ENCODE measurements around the gene SLCO3A1. TPM values are rescaled to one million over a fixed set of nuclear protein-coding genes. Genes with fewer than 3 reads are reported as not detected.

The SLCO3A1 gene
- total and polyA plus RNA-seq, 2 of the 8 experiments (the other 6 are each of a cell fraction or from before 2014, with no cell fraction given): 15.1 to 20.4 TPM

DNA sequence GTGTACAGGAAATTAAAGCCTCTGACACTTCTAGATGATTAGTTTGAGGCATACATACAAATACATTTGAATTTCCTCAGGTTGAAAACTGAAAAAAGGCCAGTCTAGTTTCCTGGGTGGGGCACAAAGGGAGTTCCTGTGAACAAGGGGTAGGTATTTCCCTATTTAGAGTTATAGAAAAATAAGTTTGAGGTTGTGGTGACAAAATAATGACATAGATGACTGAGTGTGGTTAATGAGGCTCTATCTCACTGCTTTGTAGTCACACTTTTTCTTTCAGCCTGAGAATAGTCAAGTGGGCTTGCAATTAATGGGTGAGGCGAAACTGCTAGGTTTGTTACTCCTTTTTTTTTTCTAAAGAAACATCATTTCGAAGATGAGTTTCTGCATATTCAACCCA, 4.3 kb downstream of the SLCO3A1 start:
- Histone ChIP-seq H3K56ac (replicated peaks; ENCODE audit: insufficient read length, low read depth, low read length) (no peak overlapping the region), H3K9ac (replicated peaks in 1 of 4; ENCODE audit: extremely low read depth in 1 of 4, low read depth in 3 of 4, low read length in 3 of 4) (no peak overlapping the region), H3K23ac (ENCODE audit: insufficient read length) (no peak overlapping the region), H3K79me2 (ENCODE audit: control insufficient read depth in 1 of 2, insufficient read depth in 2 of 2, low read length in 2 of 2) (peaks cover 0 to 34% of the 10 kb centered on the region in 2 experiments; a peak in 2 of 4 replicates), H4K5ac (ENCODE audit: insufficient read length, low read depth, low read length) (no peak overlapping the region), H4K8ac (ENCODE audit: extremely low read depth, insufficient read depth, low read length) (no peak overlapping the region), H2BK12ac (ENCODE audit: low read depth, low read length) (no peak overlapping the region), H3K36me3 (ENCODE audit: control insufficient read depth in 2 of 4, insufficient read depth in 4 of 4, low read length in 3 of 4) (no peaks in the 10 kb centered on the region), H3K4me3 (ENCODE audit: extremely low read depth in 1 of 4, insufficient read depth in 2 of 4, low read depth in 3 of 4, low read length in 4 of 4) (no peak overlapping the region), H3K4ac (replicated peaks; ENCODE audit: insufficient read length, low read depth, low read length) (no peak overlapping the region), H3K27me3 (replicated peaks in 1 of 4; ENCODE audit: control insufficient read depth in 3 of 4, extremely low read depth in 1 of 4, insufficient read depth in 3 of 4, low read length in 3 of 4) (peaks cover 0 to 11% (median 10%) of the 10 kb centered on the region in 4 experiments; a peak in 5 of 7 replicates), H3K4me1 (replicated peaks in 1 of 4; ENCODE audit: control insufficient read depth in 3 of 4, insufficient read depth in 4 of 4, low read length in 3 of 4) (peaks cover 5 to 13% (median 10%) of the 10 kb centered on the region in 4 experiments; a peak in 6 of 7 replicates), H3K4me2 (ENCODE audit: insufficient read depth in 1 of 2, low read depth in 2 of 2, low read length in 2 of 2) (no peak overlapping the region), H3K14ac (ENCODE audit: insufficient read length) (no peak overlapping the region), H2AK5ac (ENCODE audit: low read depth, low read length) (no peak overlapping the region), H2AFZ (ENCODE audit: low read length) (no peak overlapping the region), H4K20me1 (replicated peaks in 1 of 2; ENCODE audit: control insufficient read depth in 1 of 2, insufficient read depth in 2 of 2, low read length in 2 of 2) (peaks cover 0 to 3% of the 10 kb centered on the region in 2 experiments), H3K27ac (ENCODE audit: low read depth, low read length) (no peak overlapping the region), H2BK15ac (ENCODE audit: low read length) (no peak overlapping the region), H3K9me3 (ENCODE audit: insufficient read depth in 2 of 2, low read depth in 1 of 2, low read length in 1 of 2) (no peaks in the 10 kb centered on the region), H3K79me1 (ENCODE audit: low read depth, low read length) (peaks cover 7% of the 10 kb centered on the region), H3K18ac (ENCODE audit: extremely low read depth, low read length) (no peak overlapping the region), H2BK20ac (ENCODE audit: low read length) (no peak overlapping the region; the same call in 1 of the 2 replicates), H2BK120ac (replicated peaks; ENCODE audit: low read depth, low read length) (no peak overlapping the region), H2BK5ac (ENCODE audit: low read depth, low read length) (no peak overlapping the region), H4K91ac (replicated peaks; ENCODE audit: insufficient read length, low read length) (no peak overlapping the region), H3K23me2 (ENCODE audit: low read depth, low read length) (peaks cover 7% of the 10 kb centered on the region; the same call in 1 of the 2 replicates)
- no peak for FAIRE-seq
- 93% methylated on average over 2 of the region's 2 CpGs; no CpG with 5 or more reads in 1 of the 2 experiments for WGBS, 2 experiments (ENCODE audit: extremely low coverage in 1 of 2, insufficient coverage in 1 of 2, insufficient read length in 1 of 2, insufficient replicate concordance in 2 of 2, low coverage in 1 of 2, low lambda C conversion rate in 2 of 2, missing lambda C conversion rate in 1 of 2)
- DNase-seq (ENCODE audit: low read depth in 1 of 2, low spot score in 2 of 2): no peak
- CTCF ChIA-PET (ENCODE audit: partially characterized antibody): interaction anchor here (1.5 kb wide), 1 partner anchor 152 kb away, joined by 4 read pairs; no protein-coding TSS in a partner anchor
- POLR2A ChIA-PET (ENCODE audit: partially characterized antibody): no interaction called here
- TF ChIP-seq ASH2L (IDR thresholded peaks at IDR 0.05; ENCODE audit: low read length): no peak
- TF ChIP-seq HDAC2 (IDR thresholded peaks at IDR 0.05; ENCODE audit: borderline replicate concordance in 1 of 2, low read depth in 2 of 2, low read length in 2 of 2): no peak
- TF ChIP-seq, protein P1, sequence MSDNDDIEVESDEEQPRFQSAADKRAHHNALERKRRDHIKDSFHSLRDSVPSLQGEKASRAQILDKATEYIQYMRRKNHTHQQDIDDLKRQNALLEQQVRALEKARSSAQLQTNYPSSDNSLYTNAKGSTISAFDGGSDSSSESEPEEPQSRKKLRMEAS (IDR thresholded peaks at IDR 0.05): no peak
